A549 treated with AZD9567 at 1 μM for 4 hours (cell line): Measurements from ENCODE around the gene ZNF765. TPM values are rescaled to one million over a fixed set of nuclear protein-coding genes. Genes with fewer than 3 reads are reported as not detected.

ENCODE experiments used
- total RNA-seq: library from RNA; stranded (reverse); fragments of 200-300 nt; extraction: Qiagen RNA extraction; gene quantifications from 5 replicates; pipeline ENCODE4 v1.2.3, GENCODE V29; 2022; ENCODE audit not compliant: insufficient read depth

The ZNF765 gene
- total RNA-seq, result 3.6 to 4.2 TPM (median 4.0 TPM) in 5 replicates

DNA sequence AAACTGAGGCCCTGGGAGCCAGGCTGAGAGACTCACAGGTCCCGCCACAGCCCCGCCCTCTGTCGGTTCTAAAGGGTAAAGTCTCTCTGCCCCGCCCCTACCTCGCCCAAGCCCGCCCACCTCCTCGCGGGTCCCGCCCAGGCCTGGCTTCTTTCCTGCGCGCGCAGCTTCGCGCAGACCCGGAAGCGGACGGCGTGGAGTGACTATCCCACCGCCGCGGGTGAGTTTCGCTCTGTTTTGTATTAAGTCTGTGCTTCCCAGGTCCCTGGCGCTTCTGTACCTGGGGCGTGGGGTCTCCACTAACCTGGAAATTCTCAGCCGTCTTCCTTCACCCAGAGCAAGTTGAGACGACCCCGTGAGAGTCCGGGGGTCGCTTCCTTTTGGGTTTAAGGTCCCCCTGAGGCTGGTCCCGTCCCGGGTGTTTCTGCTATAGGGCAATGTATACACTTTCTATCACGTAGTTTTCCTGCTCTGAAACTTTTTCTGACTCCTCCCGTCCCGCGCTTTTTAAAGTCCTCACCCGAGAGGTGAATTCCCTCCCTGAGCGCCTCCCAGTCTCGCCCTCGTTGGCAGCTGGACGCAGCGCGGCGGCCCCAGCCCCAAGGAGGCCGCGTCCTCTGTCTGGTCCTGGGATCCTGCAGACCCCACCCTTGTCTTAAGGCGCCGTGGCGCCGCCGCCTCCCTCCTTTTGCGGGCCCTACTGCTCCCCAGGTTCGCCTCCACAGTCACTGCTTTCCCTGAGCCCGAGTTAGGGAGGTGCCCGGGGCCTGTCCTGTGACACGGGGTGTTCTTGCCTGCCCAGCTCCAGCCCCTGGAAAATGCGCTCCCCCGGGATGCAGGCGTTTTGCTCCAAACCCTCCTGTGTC, at the start of gene ZNF765:
ZNF765 (plus strand) TSS at position 176 of the 866 bp plus-strand sequence. CDS start 2,867 bp downstream, outside the sequence.

DNA sequence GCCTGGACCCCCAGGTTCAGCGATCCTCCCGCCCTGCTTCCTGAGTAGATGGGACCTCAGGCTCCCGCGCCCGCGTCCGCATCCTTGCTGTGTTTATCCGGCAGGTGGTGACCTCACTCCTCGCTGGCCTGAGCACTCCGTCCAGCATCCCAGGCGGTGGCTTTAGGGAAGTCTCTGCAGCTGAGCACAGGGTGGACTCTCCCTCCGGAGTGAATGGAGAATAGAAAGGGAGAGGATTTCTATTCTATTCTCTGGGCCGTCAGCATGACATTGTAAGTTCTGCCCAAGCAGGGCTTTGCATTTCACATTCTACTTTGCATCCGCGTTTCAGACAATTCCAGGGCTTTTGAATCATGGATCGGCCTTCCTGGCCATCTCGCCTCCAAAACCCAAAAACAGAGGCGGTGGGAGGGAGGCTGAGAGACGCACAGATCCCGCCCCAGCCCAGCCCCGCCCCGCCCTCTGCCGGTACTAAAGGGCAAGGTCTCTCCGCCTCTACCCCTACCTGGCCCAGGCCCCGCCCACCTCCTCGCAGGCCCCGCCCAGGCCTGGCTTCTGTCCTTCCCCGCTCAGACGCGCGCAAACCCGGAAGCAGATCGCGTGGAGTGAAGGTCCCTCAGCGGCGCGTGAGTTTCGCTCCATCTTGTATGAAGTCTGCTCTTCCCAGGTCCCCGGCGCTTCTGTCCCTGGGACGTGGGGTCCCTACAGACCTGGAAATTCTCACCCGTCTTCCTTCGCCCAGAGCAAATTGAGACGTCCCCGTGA, 29.6 kb upstream of the ZNF765 start, which contains the start of gene ZNF525:
ZNF525 (plus strand) TSS at position 572 of the 765 bp plus-strand sequence. CDS start 6,577 bp downstream, outside the sequence.

DNA sequence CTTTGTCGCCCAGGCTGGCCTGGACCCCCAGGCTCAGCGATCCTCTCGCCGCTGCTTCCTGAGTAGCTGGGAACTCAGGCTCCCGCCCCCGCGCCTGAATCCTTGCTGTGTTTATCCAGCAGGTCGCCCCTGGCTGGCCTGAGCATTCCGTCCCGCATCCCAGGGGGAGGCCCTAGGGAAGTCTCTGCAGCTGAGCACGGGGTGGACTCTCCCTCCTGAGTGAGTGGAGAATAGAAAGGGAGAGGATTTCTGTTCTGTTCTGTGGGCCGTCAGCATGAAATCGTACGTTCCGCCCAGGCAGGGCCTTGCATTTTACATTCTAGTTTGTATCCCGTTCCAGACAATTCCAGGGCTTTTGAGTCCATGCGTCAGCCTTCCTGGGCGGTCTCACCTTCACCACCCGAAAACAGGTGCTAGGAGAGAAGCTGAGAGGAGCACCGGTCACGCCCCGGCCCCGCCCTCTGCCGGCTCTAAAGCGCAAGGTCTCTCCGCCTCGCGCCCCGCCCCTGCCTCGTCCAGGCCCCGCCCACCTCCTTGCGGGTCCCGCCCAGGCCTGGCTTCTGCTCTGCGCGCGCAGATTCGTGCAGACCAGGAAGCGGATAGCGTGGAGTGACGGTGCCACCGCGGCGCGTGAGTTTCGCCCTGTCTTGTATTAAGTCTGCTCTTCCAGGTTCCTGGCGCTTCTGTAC, 36.6 kb downstream of the ZNF765 start, which contains the start of gene ZNF761:
ZNF761 (plus strand) TSS at position 586 of the 689 bp plus-strand sequence. CDS start 15,285 bp downstream, outside the sequence.

DNA sequence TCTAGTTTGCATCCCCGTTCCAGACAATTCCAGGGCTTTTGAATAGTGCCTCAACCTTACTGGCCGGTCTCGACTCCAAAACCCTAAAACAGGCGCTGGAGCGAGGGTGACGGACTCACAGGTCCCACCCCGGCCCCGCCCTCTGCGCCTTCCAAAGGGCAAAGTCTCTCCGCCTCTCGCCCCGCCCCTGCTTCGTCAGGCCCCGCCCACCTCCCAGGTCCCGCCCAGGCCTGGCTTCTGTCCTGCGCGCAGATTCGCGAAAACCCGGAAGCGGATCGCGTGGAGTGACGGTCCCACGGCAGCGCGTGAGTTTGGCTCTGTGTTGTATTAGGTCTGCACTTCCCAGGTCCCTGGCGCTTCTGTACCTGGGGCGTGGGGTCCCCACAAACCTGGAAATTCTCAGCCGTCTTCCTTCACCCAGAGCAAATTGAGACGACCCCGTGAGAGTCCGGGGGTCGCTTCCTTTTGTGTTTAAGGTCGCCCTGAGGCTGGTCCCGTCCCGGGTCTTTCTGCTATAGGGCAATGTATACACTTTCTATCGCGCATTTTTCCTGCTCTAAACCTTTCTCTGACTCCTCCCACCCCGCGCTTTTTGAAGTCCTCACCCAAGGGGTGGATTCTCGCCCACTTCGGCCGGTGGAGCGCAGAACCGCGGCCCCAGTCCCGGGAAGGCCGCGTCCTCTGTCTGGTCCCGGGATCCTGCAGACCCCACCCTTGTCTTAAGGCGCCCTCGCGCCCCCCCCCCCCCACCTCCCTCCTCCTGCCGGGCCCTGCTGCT, 72.7 kb downstream of the ZNF765 start, which contains the start of gene ZNF813:
ZNF813 (plus strand) TSS at position 249 of the 778 bp plus-strand sequence. CDS start 16,090 bp downstream, outside the sequence.

Other genes with a start within 250 kb of the ZNF765 start
- 0.20 TPM in 1 of 5 replicates, not detected in the others for gene ZNF347, start 236.1 kb upstream of the ZNF765 start, total RNA-seq
- not detected in 5 replicates for gene ZNF665, start 201.8 kb upstream of the ZNF765 start, total RNA-seq
- gene ZNF677, start 140.3 kb upstream of the ZNF765 start, total RNA-seq, result not detected in 5 replicates
- not detected in 5 replicates for gene VN1R2, start 136.9 kb upstream of the ZNF765 start, total RNA-seq
- gene VN1R4, start 127.4 kb upstream of the ZNF765 start, total RNA-seq, result not detected in 5 replicates
- 3.0 to 4.7 TPM (median 3.5 TPM) in 5 replicates for gene ZNF845, start 61.4 kb upstream of the ZNF765 start, total RNA-seq
- 0.16 to 0.35 TPM (median 0.26 TPM) in 4 of 5 replicates, not detected in the other for gene ZNF525, start 29.4 kb upstream of the ZNF765 start, total RNA-seq
- gene ZNF761, start 36.8 kb downstream of the ZNF765 start, total RNA-seq, result 7.7 to 9.6 TPM (median 8.6 TPM) in 5 replicates
- 0.14 to 0.20 TPM (median 0.17 TPM) in 4 of 5 replicates, not detected in the other for gene ZNF813, start 72.6 kb downstream of the ZNF765 start, total RNA-seq
- 7.2 to 12.8 TPM (median 11.5 TPM) in 5 replicates for gene ZNF331, start 143.0 kb downstream of the ZNF765 start, total RNA-seq
- not detected in 5 replicates for gene DPRX, start 236.8 kb downstream of the ZNF765 start, total RNA-seq